Pancreas (tissue), 10 donors: ENCODE measurements around the gene CLPTM1L. TPM values are rescaled to one million over a fixed set of nuclear protein-coding genes. Genes with fewer than 3 reads are reported as not detected.

ENCODE experiments used
- ATAC-seq, 4 donors: fragments of 200-7000 bp; cut with Tn5 transposase; one replicate each; pipeline versions ENCODE4 v1.8.0 to v1.9.1; 2020; ENCODE audit warnings: mild to moderate bottlenecking in 4 of 4, moderate library complexity in 4 of 4
- DNase-seq, 6 donors: peaks; one replicate each; pipeline ENCODE4 v3.0.0-alpha.2; 2020
- FAIRE-seq: peaks from 2 replicates; lab custom pipeline; 2012; peaks lifted over from hg19 to GRCh38; lab: Jason Lieb, UNC
- H3K27ac ChIP-seq, 4 donors: fragments of 200-600 bp; sonication (generic); 1 replicate in 3 of 4; 2 replicates in 1 of 4; pipeline versions ENCODE4 v1.5.0 to v1.8.0; 2020
- H3K27me3 ChIP-seq, 4 donors: fragments of 200-600 bp; one replicate each; pipeline ENCODE4 v1.8.0; 2021
- H3K36me3 ChIP-seq, 3 donors: fragments of 200-600 bp; sonication (generic) in 1 of 3; one replicate each; pipeline versions ENCODE4 v1.5.0 to v1.8.0; 2020 to 2021
- H3K4me1 ChIP-seq, 3 donors: fragments of 200-600 bp; one replicate each; pipeline ENCODE4 v1.8.0; 2021
- H3K4me3 ChIP-seq, 4 donors: fragments of 200-600 bp; sonication (generic) in 2 of 4; one replicate each; pipeline versions ENCODE4 v1.5.0 to v1.8.0; 2020 to 2021
- H3K9me3 ChIP-seq, 4 donors: fragments of 200-600 bp; one replicate each; pipeline ENCODE4 v1.8.0; 2021
- WGBS, 2 donors: extraction: QIAGEN DNeasy Blood & Tissue Kit; methylation state at CpG; one replicate each; pipeline ENCODE4 v1.1.7; 2013; 5-methylcytosine and 5-hydroxymethylcytosine counted together
- intact Hi-C, 3 donors: fragments of 100-400 bp; cut with DNase I; formaldehyde crosslinking; loops; one replicate each; pipeline versions ENCODE4 v1.11.1 to v1.14.2; 2022
- polyA plus RNA-seq, 2 donors: library from polyadenylated mRNA; stranded (reverse); fragments of 200-250 nt; gene quantifications; one replicate each; pipeline ENCODE4 v1.2.3, GENCODE V29; 2013
- total RNA-seq, 6 donors: library from RNA; stranded (reverse); fragmentation: NEBNext Ultra II Directional in 4 of 6; extraction: Animal tissue kit (Norgen Biotek cat#: 25700) in 4 of 6; gene quantifications; one replicate each; pipeline versions ENCODE4 v1.2.1 to v1.2.4, GENCODE V29; 2021 to 2023
- TF ChIP-seq, protein P1 (sequence below), 4 donors: fragments of 200-600 bp; sonication (generic) in 3 of 4; IDR thresholded peaks; one replicate each; pipeline versions ENCODE4 v1.5.0 to v1.8.0; 2021; ENCODE audit warnings: antibody characterized with exemption in 4 of 4
- donor health status: healthy with polysubstance abuse.
- donor health status: DM: no; HTN: no; CAD: no; lungs with moderate emphysema.
- donor health status: DM: no; HTN: no; CAD: no.
- donor health status: control.
- donor health status: control.
- donor health status: Bipolar disorder and iron deficiency.
- donor health status: DM: yes; HTN: yes; CAD: no.
- donor health status: DM: no; HTN: no; CAD: no.
- donor health status: DM: no; HTN: no; CAD: no.
- donor health status: DM: yes; HTN: yes; CAD: no.

CLPTM1L gene
- total and polyA plus RNA-seq, 8 donors: 39.5 to 63.0 (median 53.2) TPM

DNA sequence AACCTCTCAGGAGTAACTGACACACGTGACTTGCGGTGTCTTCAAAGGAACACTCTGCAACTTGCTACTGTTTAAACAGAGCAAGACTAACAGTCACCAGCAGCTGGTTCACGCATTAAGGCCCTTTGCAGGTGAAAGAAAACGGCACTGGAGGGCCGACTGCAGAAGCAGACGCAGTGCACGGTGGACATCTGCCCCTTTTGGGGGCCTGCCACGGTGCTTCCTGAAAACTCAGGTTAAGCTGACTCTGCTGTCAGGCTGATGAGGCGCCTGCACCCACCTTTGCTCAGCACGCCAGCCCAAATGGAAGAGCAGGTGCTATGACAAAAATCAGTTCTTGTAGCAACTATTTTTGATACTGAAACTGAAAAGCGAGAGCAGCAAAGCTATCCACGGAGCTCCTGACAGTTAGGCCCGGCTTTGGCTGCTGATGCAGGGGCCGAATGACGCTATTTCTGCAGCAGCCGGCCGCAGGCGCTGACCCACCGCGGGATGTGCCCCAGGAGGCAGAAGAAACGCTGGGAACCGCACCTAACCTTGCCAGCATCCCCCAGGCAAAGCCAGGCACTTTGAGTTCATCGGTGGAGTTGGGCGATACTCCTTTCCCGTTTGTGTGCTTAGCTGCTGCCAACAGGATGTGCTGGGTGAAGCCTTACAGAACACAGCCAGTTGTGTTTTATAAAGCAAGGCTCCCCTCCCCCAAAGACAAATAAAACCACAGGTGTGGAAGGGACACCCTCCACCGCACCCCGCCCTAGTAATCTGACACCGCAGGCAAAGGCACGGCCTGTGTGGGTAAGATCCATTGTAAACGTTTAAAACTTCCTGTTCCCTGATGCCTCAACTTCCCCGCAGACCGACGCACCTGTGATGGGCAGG lies 29.0 kb downstream of the CLPTM1L start:
- H3K27me3 ChIP-seq: no peaks in the 10 kb centered on the region
- no peaks in the 10 kb centered on the region for H3K9me3 ChIP-seq
- H3K27ac ChIP-seq: peak overlapping the region; percentile 55 to 78 (median 64)
- peaks cover 14 to 16% (median 14%) of the 10 kb centered on the region in 3 donors for H3K4me1 ChIP-seq
- intact Hi-C loops: no loop called here
- DNase-seq (peak; percentile 69 to 91 (median 86)), FAIRE-seq (no peak), ATAC-seq (peak; percentile 94 to 96 (median 96))
- peaks cover 0 to 32% (median 9%) of the 10 kb centered on the region in 3 donors for H3K36me3 ChIP-seq
- WGBS, 2 donors: 6 to 8% methylated on average over 33 of the region's 33 CpGs
- H3K4me3 ChIP-seq: peak overlapping the region in 2 of 4 donors; percentile 15 to 31
- TF ChIP-seq, protein P1, sequence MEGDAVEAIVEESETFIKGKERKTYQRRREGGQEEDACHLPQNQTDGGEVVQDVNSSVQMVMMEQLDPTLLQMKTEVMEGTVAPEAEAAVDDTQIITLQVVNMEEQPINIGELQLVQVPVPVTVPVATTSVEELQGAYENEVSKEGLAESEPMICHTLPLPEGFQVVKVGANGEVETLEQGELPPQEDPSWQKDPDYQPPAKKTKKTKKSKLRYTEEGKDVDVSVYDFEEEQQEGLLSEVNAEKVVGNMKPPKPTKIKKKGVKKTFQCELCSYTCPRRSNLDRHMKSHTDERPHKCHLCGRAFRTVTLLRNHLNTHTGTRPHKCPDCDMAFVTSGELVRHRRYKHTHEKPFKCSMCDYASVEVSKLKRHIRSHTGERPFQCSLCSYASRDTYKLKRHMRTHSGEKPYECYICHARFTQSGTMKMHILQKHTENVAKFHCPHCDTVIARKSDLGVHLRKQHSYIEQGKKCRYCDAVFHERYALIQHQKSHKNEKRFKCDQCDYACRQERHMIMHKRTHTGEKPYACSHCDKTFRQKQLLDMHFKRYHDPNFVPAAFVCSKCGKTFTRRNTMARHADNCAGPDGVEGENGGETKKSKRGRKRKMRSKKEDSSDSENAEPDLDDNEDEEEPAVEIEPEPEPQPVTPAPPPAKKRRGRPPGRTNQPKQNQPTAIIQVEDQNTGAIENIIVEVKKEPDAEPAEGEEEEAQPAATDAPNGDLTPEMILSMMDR (IDR thresholded peaks at IDR 0.05): no peak

- ATAC-seq: peak in 3 of 4 donors; percentile 4 to 32 (median 7)
These were observed 29.7 kb downstream of the CLPTM1L start for GRCh38 chr5:1315018-1315708.

GRCh38 chr5:1314564-1314982 lies 30.3 kb downstream of the CLPTM1L start:
- DNase-seq (peak in 2 of 6 donors; percentile 8 to 68), FAIRE-seq (no peak), ATAC-seq (no peak)
- no peak overlapping the region for H3K27ac ChIP-seq
- intact Hi-C loops: no loop called here
- TF ChIP-seq, protein P1 (IDR thresholded peaks at IDR 0.05): no peak
- 93 to 94% methylated on average over 13 of the region's 13 CpGs for WGBS, 2 donors
- peaks cover 0 to 18% (median 4%) of the 10 kb centered on the region in 3 donors for H3K36me3 ChIP-seq
- H3K4me1 ChIP-seq: peaks cover 14 to 16% (median 14%) of the 10 kb centered on the region in 3 donors
- no peak overlapping the region for H3K4me3 ChIP-seq
- no peaks in the 10 kb centered on the region for H3K9me3 ChIP-seq
- no peaks in the 10 kb centered on the region for H3K27me3 ChIP-seq

More at GRCh38 chr5:1315018-1315708, 29.7 kb downstream of the CLPTM1L start:
- intact Hi-C loops: no loop called here
- FAIRE-seq: no peak
- H3K36me3 ChIP-seq: peaks cover 0 to 24% (median 9%) of the 10 kb centered on the region in 3 donors
- no peaks in the 10 kb centered on the region for H3K27me3 ChIP-seq
- no peaks in the 10 kb centered on the region for H3K9me3 ChIP-seq
- peak overlapping the region in 2 of 4 donors; percentile 15 to 31 for H3K4me3 ChIP-seq
- WGBS, 2 donors: 52 to 53% methylated on average over 13 of the region's 13 CpGs
- peak in 2 of 6 donors; percentile 6 to 8 for DNase-seq
- TF ChIP-seq, protein P1 (IDR thresholded peaks at IDR 0.05): no peak
- peak overlapping the region in 3 of 4 donors; percentile 60 to 78 (median 67) for H3K27ac ChIP-seq
- peaks cover 14 to 16% (median 14%) of the 10 kb centered on the region in 3 donors for H3K4me1 ChIP-seq

DNA sequence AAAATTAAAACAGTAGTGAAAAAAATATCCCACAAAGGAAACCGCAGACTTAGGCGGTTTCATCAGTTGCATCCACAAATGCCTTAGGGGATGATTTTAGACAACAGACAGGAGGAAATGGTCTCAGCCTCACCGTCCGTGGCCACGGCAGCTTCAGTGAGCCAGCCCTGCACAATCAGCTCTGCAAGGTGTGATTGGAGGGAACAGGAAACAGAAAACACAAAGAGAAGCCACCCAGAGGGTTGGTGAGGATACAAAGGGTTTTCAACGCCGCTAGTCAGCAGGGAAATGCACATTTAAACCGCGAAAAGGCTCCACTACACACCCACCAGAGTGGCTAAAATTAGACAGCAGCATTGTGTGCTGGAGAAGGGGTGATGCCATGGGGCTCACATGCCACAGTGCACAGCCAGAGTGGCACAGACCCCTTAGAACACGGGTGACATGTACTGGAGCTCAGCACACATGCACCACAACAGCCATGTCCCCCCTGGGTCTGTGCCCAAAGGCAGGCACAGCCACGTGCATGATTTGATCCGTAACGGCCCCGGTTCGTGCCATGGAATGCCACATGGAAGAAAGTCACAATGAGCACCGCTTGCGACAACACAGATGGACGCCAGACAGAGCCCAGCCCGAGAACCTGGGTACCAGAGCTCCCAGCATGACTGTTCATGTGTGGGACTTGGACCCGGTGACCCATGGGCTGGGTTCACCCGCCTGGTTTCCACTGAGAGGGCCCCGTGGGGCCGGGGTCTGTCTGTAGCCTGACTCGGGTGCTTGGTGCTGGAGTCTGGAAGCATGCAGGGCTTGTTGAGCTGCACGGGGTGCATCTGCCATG lies 31.7 kb downstream of the CLPTM1L start:
- peaks cover 0 to 4% (median 0%) of the 10 kb centered on the region in 3 donors for H3K36me3 ChIP-seq

More for the DNA sequence above, 31.7 kb downstream of the CLPTM1L start:
- Histone ChIP-seq H3K9me3 (no peaks in the 10 kb centered on the region), H3K27ac (no peak overlapping the region), H3K4me1 (peaks cover 14 to 16% (median 14%) of the 10 kb centered on the region in 3 donors), H3K4me3 (no peak overlapping the region), H3K27me3 (no peaks in the 10 kb centered on the region)
- 82% methylated on average over 25 of the region's 25 CpGs for WGBS, 2 donors
- intact Hi-C loops: no loop called here
- DNase-seq (peak in 2 of 6 donors; percentile 3 to 57), ATAC-seq (no peak), FAIRE-seq (no peak)
- TF ChIP-seq, protein P1 (IDR thresholded peaks at IDR 0.05): no peak
